ENCODE data around the gene GIT2.

The GIT2 gene

DNA sequence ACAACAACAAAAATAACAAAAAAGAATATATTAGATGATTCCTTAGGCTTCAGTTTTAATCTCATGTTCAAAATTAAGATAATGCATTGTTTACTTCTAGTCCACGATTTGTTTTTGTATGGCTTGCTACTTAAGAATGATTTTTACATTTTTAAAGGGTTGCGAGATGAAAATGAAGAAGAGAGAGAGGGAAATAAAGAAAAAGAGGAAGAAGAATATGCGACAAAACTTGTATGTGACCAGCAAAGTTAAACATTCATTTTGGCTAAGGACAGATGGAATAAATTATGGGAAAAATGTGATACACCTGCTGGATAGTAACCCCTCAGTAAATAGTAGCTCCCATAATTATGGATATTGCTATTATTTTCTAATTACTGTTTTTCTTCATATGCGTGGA lies 1.2 kb upstream of the GIT2 start:
- H3K9ac ChIP-seq, result no peak overlapping the region
- H3K4me3 ChIP-seq (ENCODE audit: low read depth, low read length), result no peak overlapping the region
- peaks cover 4% of the 10 kb centered on the region for H3K4me1 ChIP-seq
- peaks cover 13% of the 10 kb centered on the region for H3K79me2 ChIP-seq
- H2AFZ ChIP-seq, result no peak overlapping the region
- no peaks in the 10 kb centered on the region for H3K9me3 ChIP-seq (ENCODE audit: control insufficient read depth, low read length)
- H3K36me3 ChIP-seq (ENCODE audit: control insufficient read depth, insufficient read depth, low read length), result no peaks in the 10 kb centered on the region
- no peak overlapping the region for H3K4me2 ChIP-seq (ENCODE audit: low read length)
- no peaks in the 10 kb centered on the region for H3K27me3 ChIP-seq (ENCODE audit: control insufficient read depth, insufficient read depth, low read length)
- H3K27ac ChIP-seq, result no peak overlapping the region
- TF ChIP-seq, protein P1, sequence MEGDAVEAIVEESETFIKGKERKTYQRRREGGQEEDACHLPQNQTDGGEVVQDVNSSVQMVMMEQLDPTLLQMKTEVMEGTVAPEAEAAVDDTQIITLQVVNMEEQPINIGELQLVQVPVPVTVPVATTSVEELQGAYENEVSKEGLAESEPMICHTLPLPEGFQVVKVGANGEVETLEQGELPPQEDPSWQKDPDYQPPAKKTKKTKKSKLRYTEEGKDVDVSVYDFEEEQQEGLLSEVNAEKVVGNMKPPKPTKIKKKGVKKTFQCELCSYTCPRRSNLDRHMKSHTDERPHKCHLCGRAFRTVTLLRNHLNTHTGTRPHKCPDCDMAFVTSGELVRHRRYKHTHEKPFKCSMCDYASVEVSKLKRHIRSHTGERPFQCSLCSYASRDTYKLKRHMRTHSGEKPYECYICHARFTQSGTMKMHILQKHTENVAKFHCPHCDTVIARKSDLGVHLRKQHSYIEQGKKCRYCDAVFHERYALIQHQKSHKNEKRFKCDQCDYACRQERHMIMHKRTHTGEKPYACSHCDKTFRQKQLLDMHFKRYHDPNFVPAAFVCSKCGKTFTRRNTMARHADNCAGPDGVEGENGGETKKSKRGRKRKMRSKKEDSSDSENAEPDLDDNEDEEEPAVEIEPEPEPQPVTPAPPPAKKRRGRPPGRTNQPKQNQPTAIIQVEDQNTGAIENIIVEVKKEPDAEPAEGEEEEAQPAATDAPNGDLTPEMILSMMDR (IDR thresholded peaks at IDR 0.05), result no peak

DNA sequence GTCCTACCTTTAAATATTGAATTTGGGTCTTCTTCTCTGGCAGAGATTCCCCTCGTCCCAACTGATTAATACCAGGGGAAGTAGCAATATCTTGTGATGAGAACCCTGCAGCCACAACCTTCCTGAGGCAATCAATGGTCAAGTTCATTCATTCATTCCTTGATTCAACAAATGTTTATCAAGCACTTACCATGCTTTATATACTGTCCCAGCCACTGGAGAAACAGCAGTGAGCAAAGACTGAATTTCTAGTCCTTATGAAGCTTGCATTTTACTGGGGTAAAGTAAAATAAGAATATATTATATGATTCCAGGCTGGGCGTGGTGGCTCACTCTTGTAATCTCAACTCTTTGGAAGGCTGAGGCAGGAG lies 300 bp upstream of the GIT2 start:
- TF ChIP-seq, protein P1 (IDR thresholded peaks at IDR 0.05), result no peak
- Histone ChIP-seq H3K9ac (no peak overlapping the region), H3K36me3 (ENCODE audit: control insufficient read depth, insufficient read depth, low read length) (no peaks in the 10 kb centered on the region), H3K27me3 (ENCODE audit: control insufficient read depth, insufficient read depth, low read length) (no peaks in the 10 kb centered on the region), H3K4me1 (peaks cover 4% of the 10 kb centered on the region), H3K79me2 (peaks cover 14% of the 10 kb centered on the region), H2AFZ (peak overlapping the region; percentile 91), H3K4me3 (ENCODE audit: low read depth, low read length) (peak overlapping the region; percentile 80), H3K4me2 (ENCODE audit: low read length) (peak overlapping the region; percentile 63), H3K9me3 (ENCODE audit: control insufficient read depth, low read length) (no peaks in the 10 kb centered on the region), H3K27ac (no peak overlapping the region)

DNA sequence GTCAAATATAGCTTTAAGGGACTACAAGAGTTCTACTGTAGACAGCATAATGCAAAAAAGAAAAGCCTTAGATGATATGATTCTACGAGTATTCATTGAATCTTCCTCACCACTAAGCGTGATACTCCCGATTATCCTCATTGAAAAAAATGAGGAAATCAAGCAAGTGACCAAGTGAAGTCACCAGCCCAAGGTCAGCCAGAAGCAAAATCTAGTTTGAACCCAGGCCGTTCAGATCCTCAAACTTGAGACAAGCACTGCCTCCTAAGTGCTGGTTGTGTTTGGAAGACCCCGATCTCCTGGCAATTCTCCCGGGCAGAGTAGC lies 845 bp downstream of the GIT2 start:
- Histone ChIP-seq H3K79me2 (peaks cover 14% of the 10 kb centered on the region), H3K4me1 (peaks cover 4% of the 10 kb centered on the region), H3K4me2 (ENCODE audit: low read length) (peak overlapping the region; percentile 63), H3K36me3 (ENCODE audit: control insufficient read depth, insufficient read depth, low read length) (no peaks in the 10 kb centered on the region), H3K27me3 (ENCODE audit: control insufficient read depth, insufficient read depth, low read length) (no peaks in the 10 kb centered on the region), H3K27ac (peak overlapping the region; percentile 29), H3K9ac (peak overlapping the region; percentile 74), H3K4me3 (ENCODE audit: low read depth, low read length) (peak overlapping the region; percentile 80), H2AFZ (peak overlapping the region; percentile 91), H3K9me3 (ENCODE audit: control insufficient read depth, low read length) (no peaks in the 10 kb centered on the region)
- TF ChIP-seq, protein P1 (IDR thresholded peaks at IDR 0.05), result no peak

DNA sequence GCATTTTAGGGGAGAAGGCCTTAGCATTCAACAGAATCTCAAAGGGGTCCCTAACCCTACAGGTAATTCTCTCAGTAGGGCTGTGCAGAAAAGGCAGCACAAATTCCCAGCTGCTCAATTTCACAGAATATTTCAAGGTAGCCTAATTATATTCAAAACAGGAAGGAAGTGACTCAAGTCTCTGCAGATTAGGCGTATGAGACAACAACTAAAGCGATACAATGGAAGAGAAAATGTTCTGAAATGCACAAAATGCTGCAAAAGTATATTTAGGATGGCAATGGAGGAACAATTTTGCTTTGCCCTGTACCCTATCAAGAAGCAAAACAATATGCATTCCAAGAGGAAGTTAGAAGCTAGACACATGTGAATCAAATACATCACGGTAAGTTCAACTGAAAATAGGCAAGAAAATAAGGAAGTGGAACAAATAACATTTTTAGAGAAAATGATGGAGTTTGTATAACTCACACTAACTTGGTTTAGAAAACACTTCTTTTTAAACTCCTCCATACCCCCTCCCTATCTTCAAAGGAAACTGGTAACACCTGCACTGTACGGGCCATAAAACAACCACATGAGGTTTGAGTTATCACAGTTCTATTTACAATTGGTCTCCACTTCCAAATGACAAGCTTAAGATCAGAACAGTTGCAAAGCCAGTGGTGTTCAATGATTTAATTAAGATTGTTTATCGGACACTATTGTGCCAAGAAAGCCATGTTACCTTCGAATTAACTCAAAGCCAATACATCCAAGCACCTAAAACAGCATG lies 1.6 kb downstream of the GIT2 start:
- Histone ChIP-seq H3K4me2 (ENCODE audit: low read length) (peak overlapping the region; percentile 63), H3K4me1 (peaks cover 4% of the 10 kb centered on the region), H3K4me3 (ENCODE audit: low read depth, low read length) (peak overlapping the region; percentile 80), H2AFZ (no peak overlapping the region), H3K79me2 (peaks cover 14% of the 10 kb centered on the region), H3K27ac (no peak overlapping the region), H3K27me3 (ENCODE audit: control insufficient read depth, insufficient read depth, low read length) (no peaks in the 10 kb centered on the region), H3K36me3 (ENCODE audit: control insufficient read depth, insufficient read depth, low read length) (no peaks in the 10 kb centered on the region), H3K9ac (no peak overlapping the region), H3K9me3 (ENCODE audit: control insufficient read depth, low read length) (no peaks in the 10 kb centered on the region)
- TF ChIP-seq, protein P1 (IDR thresholded peaks at IDR 0.05), result no peak

DNA sequence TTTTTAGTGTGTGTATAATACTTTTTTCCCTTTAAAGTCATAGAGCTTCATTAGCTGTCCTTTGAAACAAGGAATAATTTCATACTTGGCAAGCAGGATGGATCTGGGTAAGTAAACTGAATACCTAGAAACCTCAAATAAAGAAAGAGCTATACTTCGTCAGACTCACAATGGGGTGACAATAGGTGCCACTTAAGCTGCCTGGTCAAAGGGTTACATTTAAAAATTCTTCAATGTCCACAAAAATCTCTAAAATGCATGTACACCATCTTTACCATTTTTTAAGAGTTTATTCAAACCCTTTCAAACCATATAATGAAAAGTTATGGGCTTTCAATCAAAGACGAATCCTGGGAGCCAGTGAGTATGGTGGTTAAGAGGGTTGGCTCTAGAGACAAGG lies 3.1 kb downstream of the GIT2 start:
- no peak overlapping the region for H3K4me2 ChIP-seq (ENCODE audit: low read length)
- TF ChIP-seq, protein P1 (IDR thresholded peaks at IDR 0.05), result no peak
- no peaks in the 10 kb centered on the region for H3K36me3 ChIP-seq (ENCODE audit: control insufficient read depth, insufficient read depth, low read length)
- H3K27ac ChIP-seq, result no peak overlapping the region
- no peak overlapping the region for H3K4me3 ChIP-seq (ENCODE audit: low read depth, low read length)
- no peaks in the 10 kb centered on the region for H3K4me1 ChIP-seq
- H3K27me3 ChIP-seq (ENCODE audit: control insufficient read depth, insufficient read depth, low read length), result no peaks in the 10 kb centered on the region
- no peaks in the 10 kb centered on the region for H3K9me3 ChIP-seq (ENCODE audit: control insufficient read depth, low read length)
- no peak overlapping the region for H3K9ac ChIP-seq
- peaks cover 14% of the 10 kb centered on the region for H3K79me2 ChIP-seq
- no peak overlapping the region for H2AFZ ChIP-seq
